Left kidney (tissue), 2 donors: ENCODE results near the gene AP1G1. TPM values are rescaled to one million over a fixed set of nuclear protein-coding genes. Genes with fewer than 3 reads are reported as not detected.
A peak's percentile ranks its signal among the peaks of the same experiment; 100 is the strongest.

Experiments used
- DNase-seq: peaks from one replicate; pipeline ENCODE4 v3.0.0-alpha.2; 2013
- polyA plus RNA-seq: library from polyadenylated mRNA; unstranded; fragments of 120-200 nt; gene quantifications from one replicate; pipeline ENCODE4 v1.2.1, GENCODE V29; 2013; ENCODE audit not compliant: insufficient read length

Gene AP1G1
- polyA plus RNA-seq, 1 donor: 107 TPM

- no peak for DNase-seq
Observed at GRCh38 chr16:71758293-71758760, 50.3 kb downstream of the AP1G1 start.

DNA sequence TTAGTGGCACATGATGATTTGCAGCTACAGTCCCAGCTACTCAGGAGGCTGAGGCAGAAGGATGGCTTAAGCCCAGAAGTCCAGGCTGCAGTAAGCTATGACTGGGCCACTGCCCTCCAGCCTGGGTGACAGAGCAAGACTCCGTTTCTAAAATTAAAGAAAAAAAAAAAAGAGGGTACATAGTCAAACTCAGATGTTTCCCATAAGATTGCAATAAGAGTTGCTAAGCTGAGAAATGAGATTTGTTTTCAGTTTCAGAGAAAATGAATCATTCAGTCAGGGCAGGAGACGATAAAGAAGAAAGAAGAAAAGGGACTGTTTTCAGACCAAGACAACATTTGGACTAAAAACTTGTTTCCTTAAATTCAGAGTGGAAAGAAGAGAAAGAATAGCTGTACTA, 54.0 kb downstream of the AP1G1 start:
- DNase-seq: no peak

DNA sequence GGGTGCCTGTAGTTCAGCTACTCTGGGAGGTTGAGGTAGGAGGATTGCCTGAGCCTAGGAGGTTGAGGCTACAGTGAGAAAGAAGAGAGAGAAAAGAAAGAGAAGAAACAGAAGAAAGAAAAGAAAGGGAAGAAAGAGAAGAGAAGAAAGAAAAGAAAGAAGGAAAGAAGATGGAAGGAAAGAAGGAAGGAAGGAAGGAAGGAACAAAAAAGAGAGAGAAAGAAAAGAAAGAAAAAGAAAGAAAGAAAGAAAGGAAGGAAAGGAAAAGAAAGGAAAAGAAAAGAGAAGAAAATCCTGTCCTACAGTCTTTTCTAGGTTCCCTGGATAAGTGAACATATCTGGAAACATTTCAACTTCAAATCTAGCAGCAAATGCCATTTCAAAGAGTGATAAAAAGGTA, 54.5 kb downstream of the AP1G1 start:
- DNase-seq: no peak

GRCh38 chr16:71748226-71748625, 60.4 kb downstream of the AP1G1 start:
- DNase-seq: no peak

DNA sequence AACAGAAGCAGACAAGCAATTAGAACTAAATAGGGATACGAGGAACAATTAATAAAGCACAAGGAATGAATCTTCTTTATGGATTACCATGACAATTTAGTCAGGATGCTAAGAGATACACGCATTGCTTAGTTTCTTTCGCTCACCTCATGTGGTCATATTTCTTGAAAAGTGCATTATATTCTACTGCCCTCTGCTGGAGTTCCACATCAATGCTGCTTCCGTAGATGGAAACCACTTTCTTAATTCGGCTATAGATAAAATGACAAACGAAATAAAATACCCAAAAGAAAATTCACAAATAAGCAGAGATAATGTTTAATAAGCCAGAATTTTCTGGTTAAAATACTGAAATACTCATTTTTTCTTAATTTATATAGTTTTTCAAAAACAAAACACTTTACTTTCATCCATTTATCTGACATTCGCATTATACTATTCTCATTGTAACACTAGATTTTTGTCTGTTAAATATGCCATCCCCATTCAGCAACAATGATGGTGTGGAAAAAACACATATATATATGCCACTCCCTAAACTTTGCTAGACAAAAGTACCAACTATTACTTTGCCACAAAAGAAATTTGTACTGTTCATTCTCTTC, 62.1 kb downstream of the AP1G1 start:
- peak; percentile 27 for DNase-seq

DNA sequence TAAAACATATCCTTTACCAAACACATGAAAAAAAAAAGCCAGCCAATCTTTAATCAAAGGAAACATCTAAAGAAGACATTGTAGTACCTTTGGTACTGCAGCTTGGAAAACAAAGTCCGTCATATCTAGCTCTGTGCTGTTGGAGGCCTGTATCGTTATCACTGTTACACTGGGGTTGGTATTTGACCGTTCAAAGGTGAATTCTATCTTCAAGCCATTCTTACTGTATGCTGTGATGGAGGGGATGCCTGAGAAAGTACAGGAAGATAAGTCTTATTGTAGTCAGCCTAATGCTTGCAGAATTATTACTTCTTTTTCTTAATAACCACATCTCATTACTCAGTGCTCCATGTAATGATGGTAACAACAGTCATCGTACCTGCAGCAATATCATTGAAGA, 69.8 kb downstream of the AP1G1 start:
- DNase-seq: no peak

GRCh38 chr16:71737501-71737900, 71.1 kb downstream of the AP1G1 start:
- DNase-seq: no peak

GRCh38 chr16:71734511-71734910, 74.1 kb downstream of the AP1G1 start:
- DNase-seq: no peak

DNA sequence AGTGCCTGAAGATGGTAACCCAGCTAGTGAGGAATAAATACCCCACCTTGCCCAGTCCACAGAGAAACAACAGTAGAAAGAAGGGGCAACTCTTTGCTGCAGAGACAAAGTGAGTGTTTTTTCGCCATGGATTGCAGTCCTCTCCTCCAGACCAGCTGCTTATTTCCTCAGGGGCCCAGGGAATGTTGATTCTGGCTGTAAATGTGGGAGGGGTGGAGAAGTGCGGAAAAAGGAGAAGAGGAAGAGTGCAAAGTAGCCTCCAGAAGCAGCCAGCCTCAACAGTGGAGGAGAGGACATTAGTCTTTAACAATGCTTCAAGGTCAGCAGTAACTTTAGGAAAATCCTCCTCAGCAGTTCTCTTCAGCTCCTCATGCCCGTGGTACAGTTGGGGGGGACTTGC, 76.0 kb downstream of the AP1G1 start:
- DNase-seq: no peak

DNA sequence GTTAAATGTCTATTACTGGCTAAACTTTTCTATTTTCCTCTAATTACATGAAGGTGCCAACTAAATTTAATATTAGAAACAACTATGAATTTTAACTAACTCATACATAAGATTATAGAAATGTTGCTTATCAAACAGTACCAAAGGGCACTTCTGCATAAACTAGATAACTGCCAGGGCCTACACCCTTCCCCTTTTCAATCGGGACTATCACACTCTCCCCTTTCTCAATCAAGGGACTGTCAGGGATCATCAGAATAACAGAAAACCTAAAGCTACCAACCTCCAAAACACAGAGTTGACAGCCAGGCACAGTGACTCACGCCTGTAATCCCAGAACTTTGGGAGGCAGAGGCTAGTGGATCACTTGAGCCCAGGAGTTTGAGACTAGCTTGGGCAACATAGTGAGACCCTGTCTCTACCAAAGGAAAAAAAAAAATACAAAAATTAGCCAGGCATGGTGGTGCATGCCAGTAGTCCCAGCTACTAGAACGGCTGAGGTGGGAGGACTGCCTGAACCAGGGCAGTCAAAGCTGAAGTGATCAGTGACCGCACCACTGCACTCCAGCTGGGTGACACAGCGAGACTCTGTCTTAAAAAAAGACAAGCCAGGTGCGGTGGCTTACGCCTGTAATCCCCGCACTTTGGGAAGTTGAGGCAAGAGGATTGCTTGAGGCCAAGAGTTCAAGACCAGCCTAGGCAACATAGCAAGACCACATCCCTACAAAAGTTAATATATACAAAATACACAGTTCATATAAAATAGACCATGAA, 80.9 kb downstream of the AP1G1 start:
- no peak for DNase-seq

DNA sequence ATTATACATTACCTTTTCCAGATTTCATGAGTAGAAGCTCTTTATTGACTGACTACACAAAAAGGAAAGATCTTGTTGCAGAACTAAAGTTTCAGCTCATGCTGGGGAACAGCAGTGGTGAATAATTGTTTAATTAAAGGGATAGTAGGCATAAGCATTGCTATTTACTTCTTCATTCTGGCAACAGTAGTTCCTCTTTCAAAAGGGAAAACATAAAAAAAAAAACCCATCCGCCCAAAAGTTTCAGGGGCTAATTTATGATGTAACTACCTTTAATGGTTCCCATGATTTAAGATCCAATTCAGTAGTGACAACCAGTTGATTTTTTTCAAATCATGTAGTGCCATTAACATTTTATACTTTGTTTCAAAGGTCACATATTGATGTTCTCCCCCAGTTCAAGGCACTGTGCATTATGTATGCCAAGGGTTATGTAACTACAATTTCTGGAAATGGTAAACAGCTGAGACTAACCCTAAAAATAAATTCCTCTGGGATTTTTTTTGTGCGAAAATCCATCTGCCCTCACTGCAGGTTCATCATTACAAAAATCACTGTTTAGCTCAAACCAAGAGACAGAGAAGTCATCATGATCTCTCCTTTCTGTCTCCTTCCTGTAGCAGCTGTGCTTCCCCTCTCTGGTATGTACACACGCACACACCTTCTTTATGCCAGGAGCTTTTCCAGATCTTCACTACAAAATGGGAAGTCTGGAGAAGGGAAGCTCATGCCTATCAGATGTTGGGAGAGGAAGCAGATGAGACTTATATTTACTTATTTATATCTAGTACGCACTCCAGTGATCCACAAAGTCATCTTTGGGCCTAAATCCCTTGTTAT, 81.9 kb downstream of the AP1G1 start:
- no peak for DNase-seq

GRCh38 chr16:71724320-71724751, 84.3 kb downstream of the AP1G1 start, which contains the start of gene PHLPP2:
PHLPP2 (minus strand) TSS chr16:71724701; CDS start chr16:71714795, 9,906 bp downstream.
- DNase-seq: no peak

- peak; percentile 72 for DNase-seq
Observed at GRCh38 chr16:71723537-71724319, 84.9 kb downstream of the AP1G1 start.

DNA sequence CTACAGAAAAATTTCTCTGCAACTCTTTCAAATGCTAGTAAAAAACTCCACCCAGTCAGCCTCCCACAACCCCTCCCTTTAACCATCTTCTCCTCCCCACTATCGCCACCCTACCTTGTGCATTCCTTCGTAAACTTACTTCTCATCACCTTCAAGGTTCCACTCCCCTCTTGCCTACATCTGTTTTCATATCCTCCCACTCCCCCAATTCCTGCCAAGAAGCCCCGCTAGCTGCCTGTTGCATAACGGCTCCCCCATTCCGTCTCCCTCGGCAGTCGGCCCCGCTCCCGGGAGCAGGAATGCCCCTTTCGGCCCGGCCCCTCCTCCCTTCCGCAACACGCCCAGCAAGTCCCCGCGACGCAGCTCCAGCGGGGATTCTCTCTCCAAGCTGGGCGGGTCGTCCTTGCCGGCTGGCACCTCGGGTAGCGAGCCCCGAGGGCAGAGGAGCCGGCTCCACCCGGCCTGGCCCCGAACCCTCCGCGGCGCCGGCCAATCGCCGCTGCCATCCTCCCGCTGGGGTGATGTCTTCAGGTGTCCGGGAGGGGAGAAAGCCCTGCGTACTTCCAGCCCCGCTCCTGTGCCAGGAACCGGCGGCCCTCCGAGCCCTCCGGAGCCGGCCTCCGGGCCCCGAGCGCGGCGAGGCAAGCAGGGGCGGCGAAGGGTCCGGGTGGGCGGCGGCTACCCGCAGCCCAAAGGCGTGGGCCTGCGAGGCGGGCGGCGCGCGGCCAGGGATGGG, 85.7 kb downstream of the AP1G1 start:
- DNase-seq: peak; percentile 50

DNA sequence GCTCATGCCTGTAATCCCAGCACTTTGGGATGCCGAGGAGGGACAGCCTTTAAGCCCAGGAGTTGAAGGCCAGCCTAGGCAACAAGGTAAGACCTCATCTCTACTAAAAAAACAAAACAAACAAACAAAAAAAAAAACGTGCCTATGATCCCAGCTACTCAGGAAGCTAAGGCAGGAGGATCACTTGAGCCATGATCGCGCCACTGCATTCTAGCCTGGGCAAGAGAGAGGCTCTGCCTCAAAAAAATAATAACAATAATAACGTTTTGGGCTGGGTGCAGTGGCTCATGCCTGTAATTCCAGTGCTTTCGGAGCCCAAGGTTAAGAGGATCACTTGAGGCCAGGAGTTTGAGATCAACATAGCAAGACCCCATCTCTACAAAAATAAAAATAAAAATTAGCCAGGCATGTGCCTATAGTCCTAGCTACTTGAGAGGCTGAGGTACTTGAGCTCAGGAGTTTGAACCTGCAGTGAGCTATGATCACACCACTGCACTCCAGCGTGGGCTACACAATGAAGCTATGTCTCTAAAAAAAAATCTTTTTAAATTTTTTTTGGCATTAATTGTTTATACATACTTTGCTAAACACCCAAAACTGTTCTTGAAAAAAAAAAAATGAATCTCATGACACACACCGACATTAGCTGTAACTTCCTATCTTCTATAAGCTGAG, 87.4 kb downstream of the AP1G1 start:
- DNase-seq: no peak

DNA sequence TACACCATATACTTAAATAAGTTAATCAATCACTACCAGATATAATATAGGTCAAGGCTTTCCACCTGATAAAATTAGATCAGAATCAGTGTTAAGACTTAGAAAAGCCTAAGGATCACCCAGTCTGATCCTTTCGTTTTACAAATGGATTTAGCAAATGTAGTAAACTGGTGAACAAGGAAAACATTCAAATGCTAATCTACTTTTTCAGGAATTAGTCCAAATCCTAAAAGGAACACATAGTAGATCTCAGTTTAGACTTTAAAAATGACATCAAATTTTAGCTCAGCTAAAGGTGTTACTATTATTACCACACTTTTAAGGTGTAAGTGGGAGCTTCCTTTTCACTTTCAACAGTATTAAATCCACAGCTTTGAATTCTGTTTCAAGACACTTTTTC, 96.1 kb downstream of the AP1G1 start:
- no peak for DNase-seq

DNA sequence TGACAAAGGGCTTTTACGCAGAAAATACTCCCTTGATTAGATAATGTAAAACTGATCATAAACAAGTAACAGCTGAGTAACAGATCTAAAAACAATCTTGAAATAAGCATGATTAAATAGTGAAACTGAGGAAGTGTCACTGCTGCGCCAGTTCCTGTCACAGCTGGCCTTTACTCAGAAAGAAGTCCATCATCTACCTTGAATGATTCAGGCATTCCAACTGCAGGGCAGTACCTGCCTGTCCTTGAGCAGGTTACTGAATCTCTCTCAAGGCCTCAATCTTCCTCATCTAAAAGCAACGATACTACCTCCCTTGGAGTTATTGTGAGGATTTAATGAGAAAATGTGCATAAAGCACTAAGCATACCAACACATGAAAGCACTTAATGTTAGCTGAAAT, 96.8 kb downstream of the AP1G1 start:
- no peak for DNase-seq

GRCh38 chr16:71709229-71709781, 99.3 kb downstream of the AP1G1 start:
- DNase-seq: no peak

- DNase-seq: no peak
Observed at GRCh38 chr16:71708696-71709095, 99.9 kb downstream of the AP1G1 start.

GRCh38 chr16:71707199-71707598, 101.4 kb downstream of the AP1G1 start:
- no peak for DNase-seq
